Retinal pigment epithelial cell (primary cell): Measurements from ENCODE around the gene PPP1R1B.

Experiments
- DNase-seq: peaks from one replicate; pipeline ENCODE4 v3.0.0-alpha.2; 2010; ENCODE audit warnings: low read depth
- H3K4me3 ChIP-seq: 2 replicates; pipeline ENCODE4 v1.5.1; 2011; ENCODE audit warnings: mild to moderate bottlenecking, low read length, control low read depth, moderate library complexity
- CTCF ChIP-seq: conservative IDR thresholded peaks from 2 replicates; pipeline ENCODE4 v1.5.1; 2011; ENCODE audit warnings: low read depth, low read length, control low read depth, inconsistent platforms

Gene PPP1R1B

GRCh38 chr17:39650121-39650579, 23.4 kb downstream of the PPP1R1B start:
- no peak for DNase-seq
- H3K4me3 ChIP-seq, result no peak overlapping the region
- TF ChIP-seq CTCF, result no peak

GRCh38 chr17:39651923-39652586, 25.3 kb downstream of the PPP1R1B start:
- DNase-seq, result no peak
- no peak for TF ChIP-seq CTCF
- H3K4me3 ChIP-seq, result no peak overlapping the region

- TF ChIP-seq CTCF, result no peak
- no peak for DNase-seq
- no peak overlapping the region for H3K4me3 ChIP-seq
Observed at GRCh38 chr17:39652587-39653315, 26.0 kb downstream of the PPP1R1B start.

- no peak overlapping the region for H3K4me3 ChIP-seq
- no peak for DNase-seq
- TF ChIP-seq CTCF, result no peak
Observed at GRCh38 chr17:39653316-39653661, 26.5 kb downstream of the PPP1R1B start.

GRCh38 chr17:39653662-39654331, 27.0 kb downstream of the PPP1R1B start:
- no peak overlapping the region for H3K4me3 ChIP-seq
- peak; percentile 94 for TF ChIP-seq CTCF
- DNase-seq, result no peak

GRCh38 chr17:39655105-39655504, 28.4 kb downstream of the PPP1R1B start:
- no peak overlapping the region for H3K4me3 ChIP-seq
- no peak for TF ChIP-seq CTCF
- DNase-seq, result no peak
